SIG-M5 (cell line): ENCODE data around the gene RUFY3.
"Not testable (repeated sequence)": the region's sequence is repeated elsewhere in the genome, so short reads cannot be mapped to it uniquely, and the experiment has no call there.

Source experiments
- DNase-seq: peaks from one replicate; lab custom pipeline; 2025; lab: John Stamatoyannopoulos, UW

The RUFY3 gene

DNA sequence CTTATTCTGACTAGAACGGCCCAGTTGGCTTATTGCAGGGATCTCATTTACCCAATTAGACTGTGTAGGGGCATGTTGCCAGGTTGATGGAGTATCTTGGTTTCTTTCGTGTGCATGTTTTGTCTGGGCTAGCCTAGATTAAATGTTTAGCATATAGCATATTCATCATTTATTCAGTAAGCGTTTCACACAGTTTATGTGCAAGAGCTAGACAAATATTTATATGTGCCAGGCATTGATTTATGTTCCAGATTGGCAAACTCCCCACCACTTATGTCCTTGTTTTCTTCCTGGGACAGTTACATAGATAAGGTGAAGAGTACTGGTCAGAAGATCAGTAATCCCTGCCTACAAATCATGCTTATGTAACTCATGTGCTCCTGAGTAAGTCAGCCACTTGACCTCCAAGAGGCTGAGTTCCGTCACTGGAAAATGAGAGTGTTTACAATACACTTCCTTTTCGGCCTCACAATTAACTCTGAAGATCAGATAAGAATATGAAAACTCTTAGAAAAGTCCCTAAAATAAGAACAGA is 57.2 kb downstream of the RUFY3 start:
- DNase-seq, result no peak

DNA sequence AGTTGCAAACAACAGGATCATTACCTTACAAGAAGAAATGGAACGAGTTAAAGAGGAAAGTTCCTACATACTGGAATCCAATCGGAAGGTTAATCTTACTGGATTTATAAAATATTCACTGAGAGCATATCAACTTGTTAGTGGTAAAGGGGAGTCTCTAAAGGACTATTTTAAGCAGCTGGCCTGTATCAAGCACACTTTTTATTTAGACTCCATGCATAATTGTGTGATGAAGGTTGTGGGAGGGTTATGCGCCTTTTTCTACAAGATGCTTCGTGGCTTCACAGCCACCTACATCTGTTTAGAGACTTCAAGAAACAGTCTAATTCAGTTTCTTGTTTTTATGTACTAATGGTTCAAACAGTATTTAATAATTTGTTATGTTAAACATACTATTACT is 61.3 kb downstream of the RUFY3 start:
- DNase-seq, result no peak

DNA sequence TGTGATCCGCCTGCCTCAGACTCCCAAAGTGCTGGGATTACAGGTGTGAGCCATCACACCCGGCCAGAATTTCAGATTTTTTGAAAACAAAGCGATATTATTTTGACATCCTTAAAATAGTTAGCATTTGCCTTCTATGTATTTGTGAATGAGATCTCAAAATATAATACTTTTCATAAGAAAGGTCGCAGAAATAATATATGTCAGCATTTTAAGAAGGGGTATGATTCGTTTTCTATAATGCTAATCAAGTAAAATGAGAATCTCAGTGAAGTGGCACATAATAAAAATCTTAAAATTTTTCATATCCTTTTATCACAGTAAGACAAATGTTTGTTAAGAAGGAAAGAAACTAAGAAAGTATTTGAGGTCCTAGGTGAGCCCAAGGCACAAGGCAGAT is 65.7 kb downstream of the RUFY3 start:
- no peak for DNase-seq

DNA sequence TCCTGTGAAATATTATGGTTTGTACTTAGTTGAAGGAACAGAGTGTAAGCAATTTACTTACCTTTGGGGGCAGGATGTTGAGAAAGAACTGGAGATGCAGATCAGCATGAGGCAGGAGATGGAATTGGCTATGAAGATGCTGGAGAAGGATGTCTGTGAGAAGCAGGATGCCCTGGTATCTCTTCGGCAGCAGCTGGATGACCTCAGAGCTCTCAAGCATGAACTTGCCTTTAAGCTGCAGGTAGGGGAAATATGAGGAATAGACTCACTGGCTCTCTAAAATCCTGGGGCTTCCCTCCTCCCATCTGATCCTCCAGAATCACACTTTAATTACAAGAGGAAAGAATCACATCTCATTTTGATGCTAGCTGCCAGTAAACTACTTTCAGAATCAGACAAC is 67.0 kb downstream of the RUFY3 start:
- no peak for DNase-seq

DNA sequence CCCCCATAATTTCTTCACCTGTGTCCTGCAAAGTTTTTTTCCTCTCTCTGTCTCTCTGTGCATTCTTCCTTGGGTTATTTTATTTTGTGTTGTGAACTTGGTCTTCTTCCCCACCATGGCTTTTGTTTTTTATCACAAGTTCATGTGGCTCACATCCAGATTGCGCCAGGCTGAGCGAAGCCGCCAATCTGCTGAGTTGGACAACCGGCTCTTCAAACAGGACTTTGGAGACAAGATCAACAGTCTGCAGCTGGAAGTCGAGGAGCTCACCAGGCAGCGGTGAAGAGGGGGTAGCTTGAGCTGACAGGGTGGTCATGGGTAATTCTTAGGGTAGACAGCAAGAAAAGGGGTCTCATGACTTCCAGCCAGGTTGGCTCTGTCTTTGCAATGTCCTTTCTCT is 71.9 kb downstream of the RUFY3 start:
- DNase-seq, result no peak

DNA sequence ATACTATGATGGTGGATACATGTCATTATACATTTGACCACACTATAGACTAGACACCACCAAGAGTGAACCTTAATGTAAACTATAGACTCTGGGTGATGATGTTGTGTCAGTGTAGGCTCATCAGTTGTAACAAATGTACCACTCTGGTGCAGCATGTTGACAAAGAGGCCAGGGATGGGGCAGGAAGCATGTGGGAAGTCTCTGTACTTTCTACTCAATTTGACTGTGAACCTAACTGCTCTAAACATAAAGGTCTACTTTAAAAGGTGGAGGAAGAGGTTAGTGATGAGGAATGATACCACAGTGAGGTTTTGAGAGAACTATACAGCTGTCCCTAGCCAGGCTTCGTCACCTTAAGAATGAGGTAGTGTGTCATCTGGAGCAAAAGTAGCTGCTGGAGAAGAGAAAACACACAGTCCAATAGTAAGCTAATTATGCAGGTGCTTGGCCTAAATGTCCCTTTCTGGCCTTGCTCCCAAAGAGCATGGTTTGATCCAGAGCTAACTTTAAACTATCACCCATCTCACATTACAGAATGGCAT is 79.6 kb downstream of the RUFY3 start:
- no peak for DNase-seq

DNA sequence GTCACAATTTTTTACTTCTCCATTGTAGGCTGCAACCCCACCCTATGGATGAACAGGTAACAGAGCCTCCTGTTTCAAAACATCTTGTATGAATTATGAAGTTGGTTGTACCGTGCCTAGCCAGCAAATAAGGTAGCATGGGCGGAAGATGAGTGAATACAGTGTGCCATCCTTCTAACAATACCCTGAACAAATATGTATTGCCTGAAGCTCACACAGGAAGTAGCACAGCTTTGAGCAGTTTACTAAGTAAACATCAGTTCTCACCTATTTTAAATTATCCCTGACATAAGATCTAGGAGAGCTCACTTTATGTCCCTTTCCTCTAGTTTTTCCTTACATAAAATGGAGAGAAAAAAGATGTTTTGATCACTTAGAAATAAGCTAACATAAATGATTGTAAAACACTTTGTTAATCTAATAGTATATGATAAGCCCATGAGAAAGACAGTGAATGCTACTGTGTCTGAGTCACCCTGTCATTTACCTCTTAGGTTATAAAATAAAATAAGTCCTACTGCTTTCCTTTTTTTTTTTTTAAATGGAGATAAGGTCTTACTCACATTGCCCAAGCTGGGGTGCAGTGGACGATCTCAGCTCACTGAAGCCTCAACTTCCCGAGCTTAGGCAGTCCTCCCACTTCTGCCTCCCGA is 81.3 kb downstream of the RUFY3 start:
- DNase-seq, result no peak

DNA sequence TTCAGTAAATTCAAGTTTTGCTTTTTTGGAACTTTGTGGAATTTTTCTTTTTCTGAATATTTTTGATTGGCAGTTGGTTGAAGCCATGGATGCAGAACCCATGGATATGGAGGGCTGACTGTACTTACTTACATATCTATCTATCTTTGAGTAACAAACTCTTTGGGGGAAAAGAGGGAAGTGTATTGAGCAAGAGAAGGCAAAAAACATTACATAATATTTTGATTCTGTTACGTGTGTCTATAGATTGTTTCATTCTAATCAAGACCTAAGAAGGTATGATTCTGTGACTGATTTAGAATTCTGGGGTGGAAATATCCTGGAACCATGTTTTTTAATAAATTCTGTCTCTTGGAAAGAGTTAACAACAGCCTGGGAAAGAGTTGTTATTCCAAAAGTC is 86.4 kb downstream of the RUFY3 start:
- DNase-seq, result no peak

DNA sequence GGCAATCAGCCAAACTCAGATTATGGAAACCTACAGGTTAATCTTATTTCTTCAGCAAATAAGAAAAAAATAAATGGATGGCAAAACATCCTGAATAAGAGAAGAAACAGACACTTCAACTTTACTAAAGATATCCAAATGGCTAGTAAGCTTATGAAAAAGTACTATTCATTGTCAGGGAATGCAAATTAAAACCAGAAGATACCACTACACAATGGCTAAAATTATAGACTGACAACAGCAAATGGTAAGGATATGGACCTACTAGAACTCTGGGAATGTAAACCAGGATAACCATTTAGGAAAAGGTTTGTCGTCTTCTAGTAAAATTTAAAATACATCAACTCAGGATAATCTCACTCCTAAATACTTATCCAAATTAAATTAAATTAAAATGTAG is 93.6 kb downstream of the RUFY3 start:
- DNase-seq, result no peak

DNA sequence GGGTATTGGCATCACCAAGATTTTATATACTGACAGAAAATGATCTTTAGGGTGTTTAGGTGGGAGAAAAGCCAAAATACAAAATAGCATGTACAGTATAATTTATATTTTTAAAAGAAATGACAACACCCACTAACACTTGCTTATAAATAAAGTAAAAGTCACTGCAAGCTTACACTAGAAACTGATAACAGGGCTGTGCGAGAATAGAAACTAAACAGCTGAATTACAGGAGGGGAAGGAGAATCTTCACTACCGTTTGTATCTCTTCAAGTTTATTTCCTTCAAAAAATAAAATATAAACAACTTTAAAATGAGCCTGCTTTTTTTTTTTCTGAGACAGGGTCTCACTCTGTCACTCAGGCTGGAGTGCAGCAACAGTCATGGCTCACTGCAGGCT is 95.1 kb downstream of the RUFY3 start:
- DNase-seq, result no peak

DNA sequence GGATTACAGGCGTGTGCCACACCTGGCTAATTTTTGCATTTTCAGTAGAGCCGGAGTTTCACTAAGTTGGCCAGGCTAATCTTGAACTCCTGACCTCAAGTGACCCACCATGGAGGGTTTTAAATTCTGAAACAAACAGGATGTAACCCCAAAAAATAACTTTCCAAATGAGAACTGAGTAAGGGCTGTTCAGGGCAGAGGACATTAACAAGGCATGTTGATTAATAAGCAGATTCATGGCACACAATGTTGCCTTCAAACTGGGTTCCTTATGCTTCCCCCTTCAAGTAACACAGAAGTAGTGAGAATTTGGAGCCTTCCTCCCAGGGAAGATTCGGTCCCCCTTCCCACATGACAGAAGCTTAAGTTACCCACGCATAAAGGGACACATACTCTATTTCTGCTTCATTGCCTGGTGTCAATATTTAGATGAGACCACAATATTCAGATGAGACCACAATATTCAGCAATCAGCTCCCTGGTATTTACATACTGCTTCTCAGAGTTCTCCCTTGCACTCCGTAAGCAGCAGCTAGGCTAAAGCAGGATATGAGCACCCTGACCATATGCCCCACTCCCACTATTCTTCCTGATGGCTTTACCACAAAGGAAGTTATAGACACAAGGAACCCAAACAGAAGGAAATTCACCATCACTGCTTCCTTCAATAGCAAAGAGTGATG is 96.5 kb downstream of the RUFY3 start:
- DNase-seq, result no peak

DNA sequence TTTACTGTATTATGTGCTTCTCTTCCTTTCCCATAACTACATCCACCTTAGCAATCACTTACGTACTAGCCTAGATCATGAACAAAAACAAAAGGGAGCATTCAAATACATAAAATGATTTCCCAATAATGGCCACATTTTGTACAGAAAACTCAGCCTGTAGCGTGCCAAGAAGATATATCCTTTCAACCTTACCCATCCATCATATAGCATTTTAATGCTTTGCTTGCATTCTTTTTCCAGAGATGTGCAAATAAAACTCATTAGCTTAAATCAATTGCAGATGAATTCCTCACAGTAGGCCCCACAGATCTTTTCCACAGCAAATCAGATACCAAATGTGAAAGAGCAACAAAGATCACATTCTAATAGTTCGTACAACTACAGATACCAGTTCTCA is 97.2 kb downstream of the RUFY3 start:
- DNase-seq, result no peak

DNA sequence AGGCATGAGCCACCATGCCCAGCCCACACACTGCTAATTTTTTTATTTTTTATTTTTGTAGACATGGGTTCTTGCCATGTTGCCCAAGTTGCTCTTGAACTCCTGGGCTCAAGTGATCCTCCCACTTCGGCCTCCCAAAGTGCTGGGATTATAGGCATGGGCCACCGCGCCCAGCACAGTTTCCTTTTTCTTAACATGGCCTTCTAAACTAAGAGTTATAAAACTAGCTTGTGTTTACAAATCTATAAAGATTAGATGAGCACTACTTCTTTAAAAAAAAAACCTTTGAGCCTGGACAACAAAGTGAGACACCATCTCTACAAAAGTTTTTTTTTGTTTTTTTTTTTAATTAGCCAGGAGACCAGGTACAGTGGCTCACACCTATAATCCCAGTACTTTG is 107.3 kb downstream of the RUFY3 start:
- DNase-seq, result no peak

DNA sequence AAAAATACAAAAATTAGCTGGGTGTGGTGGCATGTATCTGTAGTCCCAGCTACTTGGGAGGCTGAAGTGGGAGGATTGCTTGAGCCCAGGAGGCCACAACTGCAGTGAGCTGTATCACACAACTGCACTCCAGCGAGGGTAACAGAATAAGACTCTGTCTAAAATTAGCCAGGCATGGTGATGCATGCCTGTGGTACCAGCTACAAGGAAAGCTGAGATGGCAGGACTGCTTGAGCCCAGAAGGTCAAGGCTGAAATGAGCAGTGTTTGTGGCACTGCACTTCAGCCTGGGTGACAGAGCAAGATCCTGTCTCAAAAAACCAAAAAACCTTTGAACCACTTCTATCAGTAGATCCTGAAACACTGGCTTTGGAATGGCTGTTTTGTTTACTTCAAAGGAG is 107.7 kb downstream of the RUFY3 start:
- DNase-seq, result no peak

DNA sequence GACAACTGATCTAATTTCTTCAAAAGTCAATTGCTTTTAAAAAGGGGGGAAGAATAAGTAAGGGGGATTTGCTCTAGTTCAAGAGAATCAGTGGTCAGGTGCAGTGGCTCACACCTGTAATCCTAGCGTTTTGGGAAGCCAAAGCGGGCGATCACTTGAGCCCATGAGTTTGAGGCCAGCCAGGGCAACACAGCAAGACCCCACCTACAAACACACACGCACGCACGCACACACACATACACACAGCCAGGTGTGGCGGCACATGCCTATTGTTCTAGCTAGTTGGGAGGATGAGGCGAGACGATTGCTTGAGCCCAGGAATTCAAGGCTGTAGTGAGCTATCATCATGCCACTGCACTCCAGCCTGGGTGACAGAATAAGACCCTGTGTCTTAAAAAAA is 108.3 kb downstream of the RUFY3 start:
- no peak for DNase-seq

DNA sequence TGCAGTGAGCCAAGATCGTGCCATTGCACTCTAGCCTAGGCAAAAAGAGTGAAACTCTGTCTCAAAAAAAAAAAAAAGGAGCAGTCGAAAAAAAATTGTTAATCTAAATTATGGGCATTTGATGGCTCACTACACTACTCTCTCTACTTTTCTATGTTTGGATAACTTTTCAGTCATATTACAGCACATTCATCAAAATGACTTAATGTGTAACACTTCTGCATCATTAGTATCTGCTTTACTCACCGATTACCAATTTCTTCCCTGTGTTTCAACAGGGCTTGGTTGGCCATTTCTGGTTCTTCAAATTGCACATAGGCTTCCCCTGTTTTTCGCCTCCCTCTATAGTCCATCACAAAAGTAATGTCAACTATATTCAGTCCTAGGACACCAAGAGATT is 109.5 kb downstream of the RUFY3 start:
- no peak for DNase-seq

DNA sequence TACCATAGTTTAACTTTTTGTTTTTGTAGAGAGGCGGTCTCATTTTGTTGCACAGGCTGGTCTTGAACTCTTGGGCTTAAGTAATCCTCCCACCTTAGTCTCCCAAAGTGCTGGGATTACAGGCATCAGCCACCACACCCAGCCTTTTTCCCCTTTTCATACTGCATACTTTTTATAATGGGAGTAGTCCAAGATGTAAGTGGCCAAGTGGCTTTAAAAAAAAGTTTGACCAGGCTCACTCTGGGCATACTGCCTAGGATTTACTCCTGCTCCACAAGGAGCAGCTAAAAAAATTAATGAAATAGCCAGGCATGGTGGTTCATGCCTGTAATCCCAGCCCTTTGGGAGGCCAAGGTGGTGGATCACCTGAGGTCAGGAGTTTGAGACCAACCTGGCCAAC is 111.9 kb downstream of the RUFY3 start:
- DNase-seq, result no peak

DNA sequence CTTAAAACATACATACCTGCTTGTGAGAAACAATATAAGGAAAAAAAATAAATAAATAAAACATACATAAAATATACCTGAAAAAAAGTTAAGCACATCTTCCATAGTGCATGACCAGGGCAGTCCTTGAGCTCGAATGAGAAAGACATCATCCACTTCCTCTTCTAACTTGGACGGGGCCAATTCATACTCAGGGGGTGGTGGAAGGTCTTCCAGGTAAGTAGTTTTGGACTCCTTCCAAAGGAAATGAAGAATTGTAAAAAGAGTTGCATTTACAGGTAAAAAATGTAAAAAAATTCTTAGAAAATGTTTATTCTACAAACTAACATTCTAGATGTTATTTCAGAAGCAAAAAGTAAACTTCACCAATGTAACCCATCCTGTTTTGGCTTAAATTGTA is 114.3 kb downstream of the RUFY3 start:
- DNase-seq, result no peak

DNA sequence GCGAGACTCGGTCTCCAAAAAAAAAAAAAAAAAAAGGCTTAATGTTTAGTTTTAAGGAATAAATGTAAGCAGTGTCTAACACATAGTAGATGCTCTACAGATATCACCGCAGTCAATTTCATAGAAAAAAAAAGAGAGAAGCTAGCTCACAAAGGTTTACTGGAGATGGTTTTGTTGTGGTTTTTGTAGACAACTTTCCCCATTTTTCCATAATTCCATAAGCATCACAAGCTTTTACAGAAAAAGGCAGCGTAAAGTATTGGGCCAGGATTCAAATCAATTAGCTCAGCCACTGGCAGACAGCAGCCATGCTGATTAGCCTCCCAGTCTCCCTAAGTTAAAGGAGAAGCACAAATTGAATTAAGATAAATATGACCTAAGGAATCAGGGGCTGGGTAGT is 116.4 kb downstream of the RUFY3 start:
- no peak for DNase-seq

DNA sequence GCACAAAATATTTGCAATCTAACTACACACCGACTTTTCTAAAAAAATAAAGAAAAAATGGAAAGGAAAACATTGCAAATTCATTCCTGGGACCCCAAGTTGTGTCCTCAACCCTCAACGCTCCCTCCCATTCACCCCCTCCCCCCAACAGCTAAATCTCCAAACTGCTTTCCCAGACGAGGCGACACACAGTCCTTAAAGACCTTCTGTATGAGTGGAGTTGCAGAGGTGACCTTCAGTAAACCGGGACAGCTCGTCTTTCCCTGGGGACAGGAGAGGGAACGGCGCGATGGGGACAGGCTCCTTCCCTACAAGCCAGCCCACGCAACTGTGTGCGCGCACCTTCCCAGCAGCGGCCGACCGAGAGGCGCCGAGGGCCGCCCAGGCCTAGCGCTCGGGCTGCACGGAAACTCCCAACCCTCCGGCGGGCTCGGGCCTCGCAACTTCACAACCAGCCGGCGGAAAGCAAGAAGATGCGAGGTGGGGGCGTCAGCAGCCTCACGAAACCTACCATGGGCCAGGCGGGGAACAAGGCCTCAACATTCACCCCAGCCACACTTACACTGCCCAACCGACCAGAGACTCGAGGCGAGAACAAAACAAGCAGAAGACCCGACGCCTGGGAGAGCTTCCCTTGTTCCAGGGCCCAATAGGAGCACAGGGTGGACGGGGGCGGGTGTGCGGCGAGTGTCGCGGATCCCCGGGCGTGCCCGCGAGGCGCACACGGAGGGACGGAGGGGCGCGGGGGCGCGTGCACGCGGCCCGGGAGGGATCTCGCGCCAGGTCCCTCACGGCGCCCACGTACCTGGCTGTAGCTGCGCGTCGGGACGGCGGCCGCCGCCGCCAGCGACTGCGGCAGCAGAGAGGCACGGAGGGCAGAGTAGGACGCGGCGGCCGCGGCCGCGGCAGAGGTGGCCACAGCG is 117.2 kb downstream of the RUFY3 start:
- DNase-seq, result no peak

DNA sequence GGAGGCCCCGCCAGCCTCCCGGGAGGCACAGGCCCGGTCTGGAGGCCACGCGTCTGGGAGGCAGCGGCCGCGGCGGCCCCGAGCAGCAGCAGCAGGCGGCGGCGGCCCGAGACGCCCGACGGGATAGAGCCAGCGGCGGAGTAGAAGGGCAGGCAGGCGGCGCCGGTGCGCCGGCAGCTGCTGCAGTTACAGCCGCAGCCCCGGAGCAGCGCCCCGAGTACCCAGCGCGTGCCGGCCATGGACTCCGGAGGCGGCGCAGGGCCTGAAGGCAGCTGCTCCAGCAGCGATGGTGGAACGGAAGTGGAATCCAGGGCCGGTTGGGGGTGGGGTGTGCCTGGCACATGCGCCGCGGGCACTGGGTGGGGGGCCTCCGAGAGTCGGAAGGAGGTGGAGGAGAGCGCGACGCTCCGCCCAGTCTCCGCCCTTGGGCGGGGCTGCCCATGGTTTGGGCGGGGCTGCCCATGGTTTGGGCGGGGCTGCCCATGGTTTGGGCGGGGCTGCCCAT is 117.9 kb downstream of the RUFY3 start, which contains the start of gene GRSF1:
Gene GRSF1 (minus strand): TSS at position 302 of the 505 bp plus-strand sequence. CDS start 63 bp downstream, at position 239.
- DNase-seq, result peak; percentile 3

DNA sequence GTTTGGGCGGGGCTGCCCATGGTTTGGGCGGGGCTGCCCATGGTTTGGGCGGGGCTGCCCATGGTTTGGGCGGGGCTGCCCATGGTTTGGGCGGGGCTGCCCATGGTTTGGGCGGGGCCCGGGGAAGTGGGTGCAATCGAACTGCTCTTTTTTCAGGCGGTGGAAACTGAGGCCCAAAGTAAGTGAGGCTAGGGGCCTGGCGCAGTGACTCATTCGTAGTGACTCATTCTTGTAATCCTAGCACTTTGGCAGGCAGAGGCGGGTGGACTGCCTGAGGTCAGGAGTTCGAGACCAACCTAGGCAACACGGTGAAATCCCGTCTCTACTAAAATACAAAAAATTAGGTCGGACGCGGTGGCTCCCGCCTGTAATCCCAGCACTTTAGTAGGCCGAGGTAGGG is 118.4 kb downstream of the RUFY3 start:
- DNase-seq, result not testable (repeated sequence)
